ENCODE measurements around the gene MKS1. TPM values are rescaled to one million over a fixed set of nuclear protein-coding genes. Genes with fewer than 3 reads are reported as not detected.

The MKS1 gene
- total RNA-seq, 4 donors from 2014 or later = 10.8 to 17.3 (median 14.7) TPM

- intact Hi-C loops (cut with DNase I; ENCODE audit: low total_unique reads) = no loop called here
- no peak for DNase-seq (ENCODE audit: low spot score in 2 of 2)
- TF ChIP-seq POLR2A (IDR thresholded peaks at IDR 0.05) (no peak), CTCF (IDR thresholded peaks at IDR 0.05) (no peak)
- WGBS, 2 donors = 80 to 86% methylated on average over 4 of the region's 4 CpGs
- no peak overlapping the region for H3K4me3 ChIP-seq (ENCODE audit: low read depth, poor library complexity, severe bottlenecking)
Observed at GRCh38 chr17:58183514-58183913, 35.5 kb downstream of the MKS1 start.

DNA sequence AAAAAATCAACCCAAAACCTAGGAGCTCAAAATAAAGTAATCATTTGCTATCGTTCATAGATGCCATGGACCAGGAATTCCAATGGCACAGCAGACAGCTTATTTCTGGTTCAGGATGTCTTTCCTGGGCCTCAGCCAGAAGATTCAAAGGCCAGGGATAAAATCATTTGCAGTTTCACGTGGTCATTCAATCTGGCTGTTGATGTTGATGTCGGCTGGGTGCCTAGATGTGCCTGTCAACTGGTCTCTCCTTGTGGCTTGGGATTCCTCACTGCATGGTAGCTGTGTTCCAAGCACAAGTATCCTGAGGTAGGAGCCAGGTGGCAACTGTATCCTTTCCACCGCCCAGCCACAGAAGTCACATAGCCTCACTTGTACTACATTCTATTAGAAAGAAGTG lies 37.3 kb downstream of the MKS1 start:
- H3K4me3 ChIP-seq (ENCODE audit: low read depth, poor library complexity, severe bottlenecking) = no peak overlapping the region
- intact Hi-C loops (cut with DNase I; ENCODE audit: low total_unique reads) = no loop called here
- no peak for DNase-seq (ENCODE audit: low spot score in 2 of 2)
- WGBS, 2 donors = 61 to 81% methylated on average over 4 of the region's 4 CpGs
- TF ChIP-seq CTCF (IDR thresholded peaks at IDR 0.05) (no peak), POLR2A (IDR thresholded peaks at IDR 0.05) (no peak)

DNA sequence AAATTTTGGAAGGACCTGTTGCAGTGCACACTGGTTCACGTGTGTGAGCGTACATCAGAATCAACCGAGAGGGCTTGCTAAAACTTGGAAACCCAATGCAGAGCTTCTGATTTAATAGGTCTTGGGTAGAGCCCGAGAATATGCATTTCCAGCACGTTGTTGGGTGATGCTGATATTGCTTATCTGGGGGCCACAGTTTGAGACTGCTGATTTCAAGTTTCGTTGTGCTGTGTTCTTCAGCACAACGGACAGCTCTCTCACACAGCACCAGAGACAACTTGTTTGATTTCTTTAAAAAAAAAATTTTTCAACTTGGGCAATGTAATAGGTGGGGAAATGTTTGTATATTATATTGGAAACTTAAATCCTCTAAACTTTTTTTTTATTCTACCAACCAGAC lies 42.9 kb downstream of the MKS1 start:
- WGBS, 2 donors = 36% methylated on average over 7 of the region's 7 CpGs
- H3K4me3 ChIP-seq (ENCODE audit: low read depth, poor library complexity, severe bottlenecking) = no peak overlapping the region
- no peak for DNase-seq (ENCODE audit: low spot score in 2 of 2)
- intact Hi-C loops (cut with DNase I; ENCODE audit: low total_unique reads) = no loop called here
- TF ChIP-seq CTCF (IDR thresholded peaks at IDR 0.05) (no peak), POLR2A (IDR thresholded peaks at IDR 0.05) (no peak)

GRCh38 chr17:58174871-58175270 lies 44.2 kb downstream of the MKS1 start:
- WGBS, 2 donors = 53 to 61% methylated on average over 3 of the region's 3 CpGs
- DNase-seq (ENCODE audit: low spot score in 2 of 2) = no peak
- intact Hi-C loops (cut with DNase I; ENCODE audit: low total_unique reads) = no loop called here
- no peak overlapping the region for H3K4me3 ChIP-seq (ENCODE audit: low read depth, poor library complexity, severe bottlenecking)
- no peak for TF ChIP-seq POLR2A (IDR thresholded peaks at IDR 0.05)
- no peak for TF ChIP-seq CTCF (IDR thresholded peaks at IDR 0.05)

DNA sequence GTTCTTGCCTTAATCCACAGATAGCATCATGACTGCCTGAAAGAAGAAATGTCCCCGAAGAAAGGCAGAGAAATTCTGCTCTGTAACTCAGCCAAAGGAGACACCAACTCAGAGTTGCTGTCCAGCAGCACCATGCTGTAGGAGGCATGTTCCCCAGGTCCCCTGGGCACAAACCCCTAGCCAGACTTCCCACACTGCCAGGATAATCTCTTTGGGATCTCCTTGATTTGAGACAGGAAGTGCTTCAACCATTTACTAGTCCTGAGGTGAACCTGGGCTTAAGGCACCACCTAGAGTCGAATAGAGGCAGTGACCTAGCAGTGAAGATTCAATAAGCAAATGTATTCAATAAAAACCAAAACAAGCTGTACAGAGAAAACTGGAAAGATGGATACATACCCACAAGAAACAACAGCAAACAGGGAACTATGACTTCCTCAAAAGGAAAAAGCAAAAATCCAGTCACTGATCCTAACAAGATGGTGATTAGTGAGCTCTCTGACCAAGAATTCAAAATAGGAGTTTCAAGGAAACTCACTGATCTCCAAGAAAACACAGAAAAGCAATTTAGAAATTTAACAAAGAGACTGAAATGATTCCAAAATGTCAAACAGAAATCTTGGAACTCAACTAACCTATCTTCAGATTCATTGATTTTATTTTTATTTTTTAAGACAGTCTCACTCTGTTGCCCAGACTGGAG lies 46.5 kb downstream of the MKS1 start:
- no peak for TF ChIP-seq POLR2A (IDR thresholded peaks at IDR 0.05)
- no peak for TF ChIP-seq CTCF (IDR thresholded peaks at IDR 0.05)
- DNase-seq (ENCODE audit: low spot score in 2 of 2) = no peak
- intact Hi-C loops (cut with DNase I; ENCODE audit: low total_unique reads) = no loop called here
- no peak overlapping the region for H3K4me3 ChIP-seq (ENCODE audit: low read depth, poor library complexity, severe bottlenecking)
- 28 to 41% methylated on average over 2 of the region's 2 CpGs for WGBS, 2 donors

GRCh38 chr17:58170622-58171021 lies 48.4 kb downstream of the MKS1 start:
- TF ChIP-seq CTCF (IDR thresholded peaks at IDR 0.05) (no peak), POLR2A (IDR thresholded peaks at IDR 0.05) (no peak)
- H3K4me3 ChIP-seq (ENCODE audit: low read depth, poor library complexity, severe bottlenecking) = no peak overlapping the region
- 59 to 63% methylated on average over 4 of the region's 4 CpGs for WGBS, 2 donors
- intact Hi-C loops (cut with DNase I; ENCODE audit: low total_unique reads) = no loop called here
- no peak for DNase-seq (ENCODE audit: low spot score in 2 of 2)
